Liver (tissue), 9 donors: ENCODE results near the gene MINAR1. TPM values are rescaled to one million over a fixed set of nuclear protein-coding genes. Genes with fewer than 3 reads are reported as not detected.

Source experiments
- DNase-seq: peaks from one replicate; pipeline ENCODE4 v3.0.0-alpha.2; 2017; ENCODE audit warnings: low spot score
- H3K27ac ChIP-seq, 2 donors: one replicate each; pipeline ENCODE4 v1.7.0; 2013; ENCODE audit warnings: inconsistent platforms in 2 of 2, low read length in 2 of 2, control low read depth in 1 of 2, low read depth in 1 of 2, mild to moderate bottlenecking in 1 of 2
- H3K27me3 ChIP-seq, 4 donors: one replicate each; pipeline versions ENCODE4 v1.6.1 to v1.7.0; 2013; ENCODE audit warnings: low read length in 3 of 4, inconsistent platforms in 1 of 4, mild to moderate bottlenecking in 1 of 4, moderate library complexity in 1 of 4; ENCODE audit not compliant: control insufficient read depth in 4 of 4, insufficient read depth in 4 of 4
- H3K36me3 ChIP-seq, 4 donors: one replicate each; pipeline versions ENCODE4 v1.6.1 to v1.7.0; 2013; ENCODE audit warnings: low read length in 3 of 4, mild to moderate bottlenecking in 3 of 4, low read depth in 1 of 4, moderate library complexity in 1 of 4; ENCODE audit not compliant: control insufficient read depth in 4 of 4, insufficient read depth in 3 of 4
- H3K4me1 ChIP-seq, 4 donors: one replicate each; pipeline versions ENCODE4 v1.6.1 to v1.7.0; 2013; ENCODE audit warnings: low read length in 3 of 4, mild to moderate bottlenecking in 3 of 4, moderate library complexity in 1 of 4; ENCODE audit not compliant: control insufficient read depth in 4 of 4, insufficient read depth in 4 of 4
- H3K4me3 ChIP-seq, 3 donors: one replicate each; pipeline versions ENCODE4 v1.6.1 to v1.7.0; 2013; ENCODE audit warnings: low read length in 3 of 3, control low read depth in 1 of 3, low read depth in 1 of 3, mild to moderate bottlenecking in 1 of 3
- H3K9ac ChIP-seq, 2 donors: one replicate each; pipeline ENCODE4 v1.7.0; 2013; ENCODE audit warnings: low read length in 2 of 2, mild to moderate bottlenecking in 2 of 2, moderate library complexity in 2 of 2, control low read depth in 1 of 2, low read depth in 1 of 2
- H3K9me3 ChIP-seq, 4 donors: one replicate each; pipeline versions ENCODE4 v1.6.1 to v1.7.0; 2013; ENCODE audit warnings: low read length in 3 of 4; ENCODE audit not compliant: control insufficient read depth in 4 of 4
- EGR1 ChIP-seq, 2 donors: IDR thresholded peaks; 2 replicates each; pipeline ENCODE4 v1.6.1; 2016 to 2018; ENCODE audit warnings: antibody characterized with exemption in 2 of 2, low read depth in 2 of 2
- FOXA1 ChIP-seq: IDR thresholded peaks from 2 replicates; pipeline ENCODE4 v1.6.1; 2016; ENCODE audit warnings: antibody characterized with exemption
- FOXA2 ChIP-seq: IDR thresholded peaks from 2 replicates; pipeline ENCODE4 v1.6.1; 2016; ENCODE audit warnings: antibody characterized with exemption
- GABPA ChIP-seq, 2 donors: IDR thresholded peaks in 1 of 2; conservative IDR thresholded peaks in 1 of 2; 2 replicates each; pipeline ENCODE4 v1.6.1; 2016; ENCODE audit warnings: antibody characterized with exemption in 2 of 2, mild to moderate bottlenecking in 1 of 2, moderate library complexity in 1 of 2
- HNF4A ChIP-seq, 2 donors: conservative IDR thresholded peaks; 2 replicates each; pipeline ENCODE4 v1.6.1; 2016; ENCODE audit warnings: antibody characterized with exemption in 2 of 2, mild to moderate bottlenecking in 2 of 2
- HNF4G ChIP-seq: IDR thresholded peaks from 2 replicates; pipeline ENCODE4 v1.6.1; 2016; ENCODE audit warnings: antibody characterized with exemption
- JUND ChIP-seq, 2 donors: IDR thresholded peaks; 2 replicates each; pipeline ENCODE4 v1.6.1; 2016; ENCODE audit warnings: antibody characterized with exemption in 2 of 2
- NR2F2 ChIP-seq: IDR thresholded peaks from 2 replicates; pipeline ENCODE4 v1.6.1; 2016; ENCODE audit warnings: antibody characterized with exemption
- RAD21 ChIP-seq, 2 donors: IDR thresholded peaks; 2 replicates each; pipeline ENCODE4 v1.6.1; 2016; ENCODE audit warnings: antibody characterized with exemption in 2 of 2, mild to moderate bottlenecking in 2 of 2
- RXRA ChIP-seq, 2 donors: IDR thresholded peaks; 2 replicates each; pipeline ENCODE4 v1.6.1; 2017 to 2018; ENCODE audit warnings: antibody characterized with exemption in 2 of 2, mild to moderate bottlenecking in 1 of 2
- SP1 ChIP-seq: IDR thresholded peaks from 2 replicates; pipeline ENCODE4 v1.6.1; 2018; ENCODE audit warnings: antibody characterized with exemption, mild to moderate bottlenecking
- TAF1 ChIP-seq: conservative IDR thresholded peaks from 2 replicates; pipeline ENCODE4 v1.6.1; 2016; ENCODE audit warnings: antibody characterized with exemption, mild to moderate bottlenecking
- YY1 ChIP-seq: IDR thresholded peaks from 2 replicates; pipeline ENCODE4 v1.6.1; 2016; ENCODE audit warnings: antibody characterized with exemption, mild to moderate bottlenecking
- WGBS: extraction: QIAGEN DNeasy Blood & Tissue Kit; methylation state at CpG from one replicate; pipeline ENCODE4 v1.1.7; 2013; 5-methylcytosine and 5-hydroxymethylcytosine counted together
- polyA plus RNA-seq, 2 donors: library from polyadenylated mRNA; stranded (reverse) in 1 of 2; unstranded in 1 of 2; fragments of 200-250 nt in 1 of 2; fragments of >200 nt in 1 of 2; fragmentation: Nextera tagmentation in 1 of 2; extraction: Ambion mirVana in 1 of 2; gene quantifications; one replicate each; pipeline versions ENCODE4 v1.2.1 to v1.2.3, GENCODE V29; 2013 to 2015
- total RNA-seq, 2 donors: library from RNA; depleted of rRNA; stranded (reverse); fragments of >200 nt; gene quantifications; one replicate each; pipeline ENCODE4 v1.2.3, GENCODE V29; 2014
- TF ChIP-seq, protein P1 (sequence below): IDR thresholded peaks from 2 replicates; pipeline ENCODE4 v1.6.1; 2016; ENCODE audit warnings: antibody characterized with exemption, mild to moderate bottlenecking
- TF ChIP-seq, protein P2 (sequence below): IDR thresholded peaks from 2 replicates; pipeline ENCODE4 v1.6.1; 2016; ENCODE audit warnings: antibody characterized with exemption
- TF ChIP-seq, protein P3 (sequence below): IDR thresholded peaks from 2 replicates; pipeline ENCODE4 v1.6.1; 2016; ENCODE audit warnings: antibody characterized with exemption
- TF ChIP-seq, protein P4 (sequence below): fragments of 150-350 bp; IDR thresholded peaks from 2 replicates; pipeline ENCODE4 v1.5.1; 2017; ENCODE audit warnings: improper control_type of control experiment, low read depth, low read length; ENCODE audit not compliant: missing input control
- TF ChIP-seq, protein P5 (sequence below): IDR thresholded peaks from 2 replicates; pipeline ENCODE4 v1.6.1; 2016; ENCODE audit warnings: antibody characterized with exemption
- donor health status: healthy.
- donor health status: healthy.
- donor health status: healthy.
- donor health status: healthy.
- donor health status: healthy.

MINAR1 gene
- total and polyA plus RNA-seq, 4 donors: 0.01 to 0.14 (median 0.07) TPM

DNA sequence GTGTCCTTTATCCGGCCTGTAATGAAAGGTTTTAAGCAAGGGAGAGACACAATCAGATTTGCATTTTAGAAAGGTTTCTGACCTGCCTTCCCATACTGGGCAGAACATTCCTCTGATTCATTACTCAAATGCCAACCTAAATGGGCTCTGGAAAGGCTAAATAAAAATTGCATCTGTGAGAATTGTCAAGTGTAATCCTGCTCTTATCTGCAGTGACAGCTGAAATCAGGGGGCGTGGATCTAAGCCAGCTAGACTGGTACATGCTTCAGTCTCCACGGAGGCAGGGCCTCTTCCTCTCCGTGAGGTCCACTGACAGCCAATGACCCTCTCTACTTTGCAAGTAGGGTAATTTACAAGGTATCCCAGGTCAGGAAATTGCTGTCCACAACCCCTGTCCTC, 32.5 kb upstream of the MINAR1 start:
- H3K27me3 ChIP-seq: no peaks in the 10 kb centered on the region
- no peak for DNase-seq
- no peaks in the 10 kb centered on the region for H3K9me3 ChIP-seq
- no peak for TF ChIP-seq RXRA (IDR thresholded peaks at IDR 0.05)
- TF ChIP-seq, protein P1, sequence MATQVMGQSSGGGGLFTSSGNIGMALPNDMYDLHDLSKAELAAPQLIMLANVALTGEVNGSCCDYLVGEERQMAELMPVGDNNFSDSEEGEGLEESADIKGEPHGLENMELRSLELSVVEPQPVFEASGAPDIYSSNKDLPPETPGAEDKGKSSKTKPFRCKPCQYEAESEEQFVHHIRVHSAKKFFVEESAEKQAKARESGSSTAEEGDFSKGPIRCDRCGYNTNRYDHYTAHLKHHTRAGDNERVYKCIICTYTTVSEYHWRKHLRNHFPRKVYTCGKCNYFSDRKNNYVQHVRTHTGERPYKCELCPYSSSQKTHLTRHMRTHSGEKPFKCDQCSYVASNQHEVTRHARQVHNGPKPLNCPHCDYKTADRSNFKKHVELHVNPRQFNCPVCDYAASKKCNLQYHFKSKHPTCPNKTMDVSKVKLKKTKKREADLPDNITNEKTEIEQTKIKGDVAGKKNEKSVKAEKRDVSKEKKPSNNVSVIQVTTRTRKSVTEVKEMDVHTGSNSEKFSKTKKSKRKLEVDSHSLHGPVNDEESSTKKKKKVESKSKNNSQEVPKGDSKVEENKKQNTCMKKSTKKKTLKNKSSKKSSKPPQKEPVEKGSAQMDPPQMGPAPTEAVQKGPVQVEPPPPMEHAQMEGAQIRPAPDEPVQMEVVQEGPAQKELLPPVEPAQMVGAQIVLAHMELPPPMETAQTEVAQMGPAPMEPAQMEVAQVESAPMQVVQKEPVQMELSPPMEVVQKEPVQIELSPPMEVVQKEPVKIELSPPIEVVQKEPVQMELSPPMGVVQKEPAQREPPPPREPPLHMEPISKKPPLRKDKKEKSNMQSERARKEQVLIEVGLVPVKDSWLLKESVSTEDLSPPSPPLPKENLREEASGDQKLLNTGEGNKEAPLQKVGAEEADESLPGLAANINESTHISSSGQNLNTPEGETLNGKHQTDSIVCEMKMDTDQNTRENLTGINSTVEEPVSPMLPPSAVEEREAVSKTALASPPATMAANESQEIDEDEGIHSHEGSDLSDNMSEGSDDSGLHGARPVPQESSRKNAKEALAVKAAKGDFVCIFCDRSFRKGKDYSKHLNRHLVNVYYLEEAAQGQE: no peak
- no peak for TF ChIP-seq HNF4G
- TF ChIP-seq, protein P2, sequence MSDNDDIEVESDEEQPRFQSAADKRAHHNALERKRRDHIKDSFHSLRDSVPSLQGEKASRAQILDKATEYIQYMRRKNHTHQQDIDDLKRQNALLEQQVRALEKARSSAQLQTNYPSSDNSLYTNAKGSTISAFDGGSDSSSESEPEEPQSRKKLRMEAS: no peak
- TF ChIP-seq JUND (IDR thresholded peaks at IDR 0.05): no peak
- no peak for TF ChIP-seq NR2F2
- TF ChIP-seq, protein P3, sequence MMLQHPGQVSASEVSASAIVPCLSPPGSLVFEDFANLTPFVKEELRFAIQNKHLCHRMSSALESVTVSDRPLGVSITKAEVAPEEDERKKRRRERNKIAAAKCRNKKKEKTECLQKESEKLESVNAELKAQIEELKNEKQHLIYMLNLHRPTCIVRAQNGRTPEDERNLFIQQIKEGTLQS: no peak
- TF ChIP-seq RAD21 (IDR thresholded peaks at IDR 0.05): no peak
- no peak for TF ChIP-seq YY1
- no peak for TF ChIP-seq GABPA (IDR thresholded peaks at IDR 0.05 in 1 of 2, conservative IDR thresholded peaks at IDR 0.05 in 1 of 2)
- TF ChIP-seq SP1: no peak
- TF ChIP-seq, protein P4, sequence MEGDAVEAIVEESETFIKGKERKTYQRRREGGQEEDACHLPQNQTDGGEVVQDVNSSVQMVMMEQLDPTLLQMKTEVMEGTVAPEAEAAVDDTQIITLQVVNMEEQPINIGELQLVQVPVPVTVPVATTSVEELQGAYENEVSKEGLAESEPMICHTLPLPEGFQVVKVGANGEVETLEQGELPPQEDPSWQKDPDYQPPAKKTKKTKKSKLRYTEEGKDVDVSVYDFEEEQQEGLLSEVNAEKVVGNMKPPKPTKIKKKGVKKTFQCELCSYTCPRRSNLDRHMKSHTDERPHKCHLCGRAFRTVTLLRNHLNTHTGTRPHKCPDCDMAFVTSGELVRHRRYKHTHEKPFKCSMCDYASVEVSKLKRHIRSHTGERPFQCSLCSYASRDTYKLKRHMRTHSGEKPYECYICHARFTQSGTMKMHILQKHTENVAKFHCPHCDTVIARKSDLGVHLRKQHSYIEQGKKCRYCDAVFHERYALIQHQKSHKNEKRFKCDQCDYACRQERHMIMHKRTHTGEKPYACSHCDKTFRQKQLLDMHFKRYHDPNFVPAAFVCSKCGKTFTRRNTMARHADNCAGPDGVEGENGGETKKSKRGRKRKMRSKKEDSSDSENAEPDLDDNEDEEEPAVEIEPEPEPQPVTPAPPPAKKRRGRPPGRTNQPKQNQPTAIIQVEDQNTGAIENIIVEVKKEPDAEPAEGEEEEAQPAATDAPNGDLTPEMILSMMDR: no peak
- no peak for TF ChIP-seq TAF1
- TF ChIP-seq EGR1 (IDR thresholded peaks at IDR 0.05; ENCODE audit: low read depth in 2 of 2): no peak
- no peak for TF ChIP-seq HNF4A (conservative IDR thresholded peaks at IDR 0.05)
- TF ChIP-seq FOXA2: no peak
- no peak for TF ChIP-seq FOXA1
- TF ChIP-seq, protein P5, sequence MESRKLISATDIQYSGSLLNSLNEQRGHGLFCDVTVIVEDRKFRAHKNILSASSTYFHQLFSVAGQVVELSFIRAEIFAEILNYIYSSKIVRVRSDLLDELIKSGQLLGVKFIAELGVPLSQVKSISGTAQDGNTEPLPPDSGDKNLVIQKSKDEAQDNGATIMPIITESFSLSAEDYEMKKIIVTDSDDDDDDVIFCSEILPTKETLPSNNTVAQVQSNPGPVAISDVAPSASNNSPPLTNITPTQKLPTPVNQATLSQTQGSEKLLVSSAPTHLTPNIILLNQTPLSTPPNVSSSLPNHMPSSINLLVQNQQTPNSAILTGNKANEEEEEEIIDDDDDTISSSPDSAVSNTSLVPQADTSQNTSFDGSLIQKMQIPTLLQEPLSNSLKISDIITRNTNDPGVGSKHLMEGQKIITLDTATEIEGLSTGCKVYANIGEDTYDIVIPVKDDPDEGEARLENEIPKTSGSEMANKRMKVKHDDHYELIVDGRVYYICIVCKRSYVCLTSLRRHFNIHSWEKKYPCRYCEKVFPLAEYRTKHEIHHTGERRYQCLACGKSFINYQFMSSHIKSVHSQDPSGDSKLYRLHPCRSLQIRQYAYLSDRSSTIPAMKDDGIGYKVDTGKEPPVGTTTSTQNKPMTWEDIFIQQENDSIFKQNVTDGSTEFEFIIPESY: no peak
- no peak overlapping the region for H3K27ac ChIP-seq
- no peaks in the 10 kb centered on the region for H3K4me1 ChIP-seq
- H3K36me3 ChIP-seq: no peaks in the 10 kb centered on the region
- H3K4me3 ChIP-seq: no peak overlapping the region
- no peak overlapping the region for H3K9ac ChIP-seq
- WGBS: 89% methylated on average over 4 of the region's 4 CpGs
